MM.1S (cell line): ENCODE measurements around the gene RANBP1.

ENCODE experiments used
- EZH2 ChIP-seq: fragments of 300-600 bp; sonication (generic); optimal IDR thresholded peaks from 2 replicates; pipeline ENCODE3; 2017; ENCODE audit warnings: low read depth, mild to moderate bottlenecking, antibody characterized with exemption, low read length, mixed read lengths
- TF ChIP-seq, protein P1 (sequence below): fragments of 300-600 bp; sonication (generic); IDR thresholded peaks from 2 replicates; pipeline ENCODE4 v1.5.1; 2016; ENCODE audit warnings: antibody characterized with exemption, low read length, mixed read lengths

DNA sequence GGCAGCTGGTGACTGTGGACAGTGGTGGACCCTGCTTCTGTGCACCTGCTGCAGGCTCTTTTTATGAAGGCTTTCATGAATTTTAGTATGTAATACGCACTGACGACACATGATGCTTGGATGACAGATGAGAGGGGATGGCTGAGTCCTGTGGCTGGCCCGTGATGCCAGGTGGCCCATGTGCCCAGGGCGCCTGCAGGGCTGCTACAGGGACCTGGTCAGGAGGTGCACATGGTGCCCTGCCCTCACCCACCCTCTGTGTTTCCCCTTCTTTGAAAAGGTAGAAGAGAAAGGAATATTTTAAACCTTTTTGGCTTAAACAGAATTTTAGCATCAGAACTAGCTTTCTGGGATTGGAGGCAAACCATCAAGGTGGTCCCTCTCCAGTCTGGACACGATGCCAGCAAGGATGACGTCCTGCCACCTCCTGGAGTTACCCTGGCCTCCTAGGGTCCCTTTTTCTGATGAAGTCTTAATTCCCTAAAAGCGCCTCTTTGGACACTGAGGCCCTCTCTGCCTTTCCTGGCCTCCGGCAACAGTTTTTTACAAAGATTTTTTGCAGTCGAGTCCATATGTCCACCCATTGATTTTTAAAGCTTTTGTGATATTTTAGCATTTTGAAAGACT is 5.4 kb upstream of the RANBP1 start:
- TF ChIP-seq, protein P1, sequence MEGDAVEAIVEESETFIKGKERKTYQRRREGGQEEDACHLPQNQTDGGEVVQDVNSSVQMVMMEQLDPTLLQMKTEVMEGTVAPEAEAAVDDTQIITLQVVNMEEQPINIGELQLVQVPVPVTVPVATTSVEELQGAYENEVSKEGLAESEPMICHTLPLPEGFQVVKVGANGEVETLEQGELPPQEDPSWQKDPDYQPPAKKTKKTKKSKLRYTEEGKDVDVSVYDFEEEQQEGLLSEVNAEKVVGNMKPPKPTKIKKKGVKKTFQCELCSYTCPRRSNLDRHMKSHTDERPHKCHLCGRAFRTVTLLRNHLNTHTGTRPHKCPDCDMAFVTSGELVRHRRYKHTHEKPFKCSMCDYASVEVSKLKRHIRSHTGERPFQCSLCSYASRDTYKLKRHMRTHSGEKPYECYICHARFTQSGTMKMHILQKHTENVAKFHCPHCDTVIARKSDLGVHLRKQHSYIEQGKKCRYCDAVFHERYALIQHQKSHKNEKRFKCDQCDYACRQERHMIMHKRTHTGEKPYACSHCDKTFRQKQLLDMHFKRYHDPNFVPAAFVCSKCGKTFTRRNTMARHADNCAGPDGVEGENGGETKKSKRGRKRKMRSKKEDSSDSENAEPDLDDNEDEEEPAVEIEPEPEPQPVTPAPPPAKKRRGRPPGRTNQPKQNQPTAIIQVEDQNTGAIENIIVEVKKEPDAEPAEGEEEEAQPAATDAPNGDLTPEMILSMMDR: no peak
- TF ChIP-seq EZH2: no peak
